ENCODE data around the gene PAWR. TPM values are rescaled to one million over a fixed set of nuclear protein-coding genes. Genes with fewer than 3 reads are reported as not detected.
"Not testable (repeated sequence)": the region's sequence is repeated elsewhere in the genome, so short reads cannot be mapped to it uniquely, and the experiment has no call there.

Gene PAWR
- polyA plus RNA-seq, 6 donors from 2014 or later = 15.8 to 29.9 (median 20.3) TPM

DNA sequence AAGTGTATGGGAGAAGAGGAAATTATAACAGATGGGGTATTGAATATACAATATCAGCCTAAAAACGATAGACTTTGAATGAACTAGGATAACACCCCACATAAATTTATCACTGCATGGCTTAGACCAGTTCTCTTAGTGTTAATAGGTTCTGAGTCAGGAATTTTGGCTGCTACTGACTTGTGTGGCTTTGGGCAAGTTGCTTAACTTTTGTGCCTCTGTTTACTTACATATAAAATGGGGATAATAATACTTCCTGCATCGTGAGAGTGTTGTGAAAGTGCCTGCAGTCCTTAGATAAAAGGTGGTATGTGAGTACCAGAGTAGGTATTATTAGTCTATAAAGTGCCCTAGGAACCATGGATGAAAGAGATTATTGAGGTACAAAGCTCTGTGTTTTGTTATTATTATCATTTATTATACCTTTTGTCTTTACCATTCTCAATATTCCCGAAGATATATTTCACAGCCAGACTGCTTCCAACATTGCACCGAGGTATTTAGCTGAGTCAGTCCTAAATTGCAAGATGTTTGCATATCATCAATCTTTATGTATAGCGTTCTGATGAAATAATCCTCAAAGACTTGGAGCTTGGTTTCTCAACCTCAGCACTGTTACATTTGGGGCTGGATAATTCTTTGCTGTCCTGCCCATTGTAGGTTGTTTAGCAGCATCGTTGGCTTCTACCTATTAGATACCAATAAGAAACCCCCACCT, 2.3 kb upstream of the PAWR start:
- H3K9me3 Mint-ChIP-seq = no peaks in the 10 kb centered on the region
- H3K4me3 Mint-ChIP-seq = peak overlapping the region in 2 of 8 donors; percentile 44 to 95
- H3K4me1 Mint-ChIP-seq = peaks cover 13 to 16% (median 14%) of the 10 kb centered on the region in 3 donors
- no peak for DNase-seq
- H3K27me3 Mint-ChIP-seq = peaks cover 0 to 8% (median 0%) of the 10 kb centered on the region in 3 donors
- ATAC-seq (ENCODE audit: low read depth in 2 of 2) = no peak
- no peaks in the 10 kb centered on the region for H3K36me3 Mint-ChIP-seq
- peak overlapping the region in 1 of 6 donors; percentile 17 for H3K27ac Mint-ChIP-seq

DNA sequence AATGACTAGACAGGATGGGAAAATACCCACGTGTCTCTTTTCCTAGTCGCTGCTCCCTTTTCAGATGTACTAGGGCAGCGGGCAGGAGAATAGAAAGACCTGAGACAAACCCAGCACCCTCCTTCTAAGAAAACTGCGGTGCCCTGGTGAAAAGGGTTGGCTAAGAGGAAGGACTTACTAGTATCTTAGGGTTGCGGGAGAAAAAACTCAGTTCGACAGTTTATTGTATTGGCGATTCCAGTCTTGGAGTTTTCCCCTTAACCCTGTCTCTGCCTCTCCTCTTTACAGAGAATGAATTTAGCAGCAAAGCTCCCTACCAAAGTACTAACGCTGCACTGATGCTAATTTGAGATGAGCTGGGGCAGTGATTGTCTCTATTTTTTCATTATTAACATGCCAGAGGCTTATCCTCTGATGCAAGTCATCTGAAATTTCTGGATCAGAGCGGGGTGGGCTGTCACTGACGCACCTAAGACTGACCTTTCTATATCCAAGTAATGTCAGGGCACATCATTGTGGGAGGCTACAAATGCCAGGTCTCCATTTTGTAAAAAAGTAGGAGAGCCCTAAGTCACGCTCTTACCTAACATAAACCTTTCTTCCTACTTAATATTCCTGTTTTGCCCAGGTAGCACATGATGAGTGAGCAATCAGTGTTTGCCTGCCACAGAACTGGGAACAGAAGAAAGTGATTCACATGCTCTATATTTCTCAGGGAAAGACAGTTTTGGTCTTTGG, 916 bp upstream of the PAWR start:
- Mint-ChIP-seq H3K27me3 (peaks cover 0 to 8% (median 0%) of the 10 kb centered on the region in 3 donors), H3K4me1 (peaks cover 17 to 27% (median 21%) of the 10 kb centered on the region in 3 donors), H3K27ac (peak overlapping the region in 4 of 6 donors; percentile 91 to 96 (median 94)), H3K9me3 (no peaks in the 10 kb centered on the region), H3K4me3 (peak overlapping the region; percentile 85 to 95 (median 92)), H3K36me3 (no peaks in the 10 kb centered on the region)
- ATAC-seq (ENCODE audit: low read depth in 2 of 2) (no peak), DNase-seq (no peak)

DNA sequence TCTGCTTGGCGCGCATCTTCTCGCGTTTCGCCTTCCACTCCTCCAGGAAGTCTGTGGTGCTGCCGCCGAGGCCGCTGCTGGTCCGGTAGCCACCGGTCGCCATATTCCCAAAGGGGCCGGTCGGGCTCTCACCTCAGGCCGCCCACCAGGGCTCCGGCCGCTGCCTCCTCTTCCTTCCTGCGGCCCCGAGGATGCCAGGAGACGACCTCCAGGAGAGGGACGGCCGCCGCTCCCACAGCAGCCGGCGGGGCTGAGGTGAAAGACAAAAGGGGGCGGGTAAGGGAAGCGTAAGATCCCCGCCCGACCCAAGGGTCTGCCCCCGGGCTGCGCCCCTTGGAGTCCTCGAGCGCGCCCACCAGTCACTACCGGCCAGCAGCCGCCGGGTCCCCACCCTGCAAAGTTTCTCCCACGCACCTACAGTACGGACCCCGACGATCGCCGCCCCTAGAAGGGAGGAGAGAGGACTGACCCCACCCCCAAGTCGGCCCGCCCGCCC, 574 bp downstream of the PAWR start:
- DNase-seq (no peak), ATAC-seq (ENCODE audit: low read depth in 2 of 2) (peak in 1 of 2 donors; percentile 20)
- H3K27ac Mint-ChIP-seq = peak overlapping the region in 5 of 6 donors; percentile 76 to 97 (median 91)
- no peaks in the 10 kb centered on the region for H3K36me3 Mint-ChIP-seq
- H3K4me3 Mint-ChIP-seq = peak overlapping the region; percentile 87 to 95 (median 94)
- peaks cover 0 to 2% (median 0%) of the 10 kb centered on the region in 3 donors for H3K27me3 Mint-ChIP-seq
- H3K9me3 Mint-ChIP-seq = no peaks in the 10 kb centered on the region
- H3K4me1 Mint-ChIP-seq = peaks cover 30 to 39% (median 34%) of the 10 kb centered on the region in 3 donors

DNA sequence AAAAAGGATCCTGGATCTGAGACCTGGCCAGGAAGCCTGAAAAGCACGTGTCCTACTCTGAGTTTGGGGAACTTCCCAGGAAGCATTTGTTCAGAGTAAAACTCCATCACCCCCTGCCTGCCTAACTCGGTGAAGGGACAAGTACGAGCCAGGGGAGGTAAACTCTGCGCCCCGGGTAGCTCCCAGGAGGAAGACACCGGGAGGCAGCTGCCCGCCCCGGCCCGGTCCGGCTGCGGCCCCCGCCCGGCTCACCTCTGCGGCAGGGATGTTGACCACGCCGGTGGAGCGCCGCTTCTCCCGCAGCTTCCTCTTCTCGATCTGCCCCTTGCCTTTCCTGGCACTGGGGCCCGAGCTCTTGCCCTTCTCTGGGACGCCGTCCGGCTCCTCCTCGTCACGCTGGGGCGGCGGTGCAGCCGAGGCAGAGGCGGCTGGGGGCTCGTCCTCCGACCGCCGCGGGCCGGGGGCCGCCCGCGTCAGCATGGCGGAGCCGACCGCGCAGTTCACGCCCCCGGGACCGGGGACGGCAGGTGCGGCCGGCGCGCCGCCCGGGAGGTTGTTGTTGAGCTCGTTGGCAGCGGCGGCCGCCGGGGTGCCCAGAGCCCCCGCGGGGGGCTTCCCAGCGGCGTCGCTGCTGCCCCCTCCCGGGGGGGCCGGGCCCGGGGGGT, 1.2 kb downstream of the PAWR start:
- peak overlapping the region; percentile 90 to 95 (median 94) for H3K4me3 Mint-ChIP-seq
- peaks cover 33 to 41% (median 35%) of the 10 kb centered on the region in 3 donors for H3K4me1 Mint-ChIP-seq
- H3K36me3 Mint-ChIP-seq = no peaks in the 10 kb centered on the region
- ATAC-seq (ENCODE audit: low read depth in 2 of 2) (peak; percentile 49 to 54), DNase-seq (peak; percentile 59)
- H3K9me3 Mint-ChIP-seq = no peaks in the 10 kb centered on the region
- H3K27ac Mint-ChIP-seq = peak overlapping the region; percentile 91 to 98 (median 96)
- no peaks in the 10 kb centered on the region for H3K27me3 Mint-ChIP-seq

DNA sequence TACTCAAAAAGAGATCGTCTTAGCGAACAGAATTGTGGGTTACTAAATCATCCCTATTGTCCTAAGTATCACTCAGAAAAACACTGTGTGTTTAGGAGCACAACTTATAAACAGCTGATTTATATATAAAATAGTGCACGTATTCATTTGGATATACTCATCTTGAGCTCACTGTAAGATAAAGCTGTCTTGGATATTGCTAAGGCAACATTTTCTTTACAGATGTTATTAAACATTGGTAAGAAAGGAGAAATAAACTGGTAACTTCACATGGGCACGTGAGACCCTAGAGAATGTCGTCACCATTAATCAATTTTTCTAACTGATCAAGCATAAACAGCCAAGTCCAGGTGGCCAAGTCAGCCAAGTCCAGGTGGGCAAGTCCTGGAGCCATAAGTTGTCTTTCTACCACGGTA, 1.7 kb downstream of the PAWR start:
- Mint-ChIP-seq H3K36me3 (no peaks in the 10 kb centered on the region), H3K27me3 (no peaks in the 10 kb centered on the region), H3K4me1 (peaks cover 33 to 44% (median 35%) of the 10 kb centered on the region in 3 donors), H3K9me3 (no peaks in the 10 kb centered on the region), H3K27ac (peak overlapping the region; percentile 91 to 98 (median 96)), H3K4me3 (peak overlapping the region; percentile 85 to 95 (median 92))
- DNase-seq (no peak), ATAC-seq (ENCODE audit: low read depth in 2 of 2) (peak; percentile 11 to 13)

DNA sequence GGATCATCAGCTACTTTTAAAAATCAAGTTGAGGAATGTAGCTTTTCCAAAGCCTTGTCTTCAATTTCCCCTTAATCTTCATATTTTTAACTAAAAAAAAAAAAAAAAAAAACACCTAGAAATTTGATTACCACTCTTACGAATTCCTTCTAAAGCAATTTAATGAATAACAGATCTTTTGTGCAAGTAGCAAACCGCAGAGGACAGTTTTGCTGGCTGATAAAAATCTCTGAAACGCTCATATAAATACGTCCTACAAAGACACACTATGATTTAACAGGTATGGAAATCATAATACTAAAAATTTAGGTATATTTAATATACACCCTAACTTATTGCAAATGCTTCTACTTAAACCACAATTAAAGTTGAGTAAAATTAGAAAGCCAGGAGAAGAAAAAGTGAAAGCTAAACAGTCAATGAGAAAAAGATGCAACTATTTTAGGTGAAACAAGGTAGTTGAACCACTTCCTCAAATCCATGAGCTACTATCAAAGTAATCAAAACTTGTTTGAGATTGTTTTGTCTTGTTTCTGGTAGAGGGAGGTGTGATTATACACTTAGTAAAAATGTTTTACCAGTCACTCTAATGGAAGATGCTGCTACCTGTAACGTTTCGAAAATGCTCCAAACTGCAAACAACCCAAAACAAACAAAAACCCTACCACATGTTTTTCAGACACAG, 2.2 kb downstream of the PAWR start:
- no peaks in the 10 kb centered on the region for H3K27me3 Mint-ChIP-seq
- peak overlapping the region; percentile 91 to 98 (median 96) for H3K27ac Mint-ChIP-seq
- H3K4me3 Mint-ChIP-seq = peak overlapping the region; percentile 85 to 95 (median 92)
- no peaks in the 10 kb centered on the region for H3K36me3 Mint-ChIP-seq
- H3K4me1 Mint-ChIP-seq = peaks cover 33 to 44% (median 35%) of the 10 kb centered on the region in 3 donors
- ATAC-seq (ENCODE audit: low read depth in 2 of 2) (peak; percentile 24 to 27), DNase-seq (peak; percentile 48)
- H3K9me3 Mint-ChIP-seq = no peaks in the 10 kb centered on the region

DNA sequence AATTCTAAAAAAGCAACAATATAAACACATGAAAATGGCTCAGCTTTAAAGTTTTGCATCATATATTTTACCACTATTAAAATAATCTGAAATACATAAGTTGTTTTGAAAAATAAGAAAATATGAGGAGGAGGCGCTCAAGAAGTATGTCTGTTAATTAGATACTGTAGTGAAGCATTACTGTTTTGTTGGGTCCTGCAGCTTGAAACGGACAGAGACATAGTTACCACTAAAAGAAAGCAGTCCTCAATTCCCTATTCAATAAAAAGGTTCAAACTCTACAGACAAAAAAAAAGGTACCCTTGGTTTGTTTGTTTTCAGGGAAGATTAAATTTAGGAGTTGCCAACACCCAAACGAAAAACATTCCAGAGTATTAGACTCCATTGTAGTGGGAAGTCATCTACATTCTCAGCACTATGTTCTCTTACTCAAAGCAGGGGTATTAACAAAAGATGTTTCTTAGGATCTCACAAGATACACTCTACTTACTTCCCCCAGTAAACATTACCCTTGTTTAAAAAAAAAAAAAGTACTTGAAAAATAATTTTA, 3.0 kb downstream of the PAWR start:
- H3K27me3 Mint-ChIP-seq = no peaks in the 10 kb centered on the region
- H3K4me1 Mint-ChIP-seq = peaks cover 33 to 44% (median 35%) of the 10 kb centered on the region in 3 donors
- ATAC-seq (ENCODE audit: low read depth in 2 of 2) (no peak), DNase-seq (no peak)
- H3K36me3 Mint-ChIP-seq = no peaks in the 10 kb centered on the region
- H3K4me3 Mint-ChIP-seq = peak overlapping the region; percentile 85 to 95 (median 92)
- H3K27ac Mint-ChIP-seq = peak overlapping the region in 4 of 6 donors; percentile 76 to 91 (median 85)
- H3K9me3 Mint-ChIP-seq = no peaks in the 10 kb centered on the region

DNA sequence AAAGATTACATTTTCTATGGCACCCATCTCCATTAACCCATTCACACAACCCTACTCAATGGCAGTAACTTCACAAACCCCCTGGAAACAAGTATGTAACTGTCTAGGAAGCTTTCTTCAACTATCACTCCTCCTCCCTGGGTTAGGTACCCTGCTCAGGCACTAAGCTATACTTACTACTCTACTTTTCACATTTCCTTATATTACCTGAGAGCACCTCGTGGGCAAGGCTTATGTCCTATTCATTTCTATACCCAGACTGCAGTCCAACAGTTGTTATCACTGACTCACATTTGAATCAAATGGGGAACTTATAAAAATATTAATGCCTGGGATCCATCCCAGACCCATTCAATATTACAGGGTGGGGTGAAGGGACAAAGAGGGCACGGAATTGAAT, 4.6 kb downstream of the PAWR start:
- H3K4me3 Mint-ChIP-seq = peak overlapping the region in 1 of 8 donors; percentile 1
- H3K27ac Mint-ChIP-seq = no peak overlapping the region
- no peaks in the 10 kb centered on the region for H3K9me3 Mint-ChIP-seq
- ATAC-seq (ENCODE audit: low read depth in 2 of 2) (no peak), DNase-seq (no peak)
- H3K4me1 Mint-ChIP-seq = peaks cover 38 to 49% (median 43%) of the 10 kb centered on the region in 3 donors
- H3K27me3 Mint-ChIP-seq = no peaks in the 10 kb centered on the region
- H3K36me3 Mint-ChIP-seq = no peaks in the 10 kb centered on the region

DNA sequence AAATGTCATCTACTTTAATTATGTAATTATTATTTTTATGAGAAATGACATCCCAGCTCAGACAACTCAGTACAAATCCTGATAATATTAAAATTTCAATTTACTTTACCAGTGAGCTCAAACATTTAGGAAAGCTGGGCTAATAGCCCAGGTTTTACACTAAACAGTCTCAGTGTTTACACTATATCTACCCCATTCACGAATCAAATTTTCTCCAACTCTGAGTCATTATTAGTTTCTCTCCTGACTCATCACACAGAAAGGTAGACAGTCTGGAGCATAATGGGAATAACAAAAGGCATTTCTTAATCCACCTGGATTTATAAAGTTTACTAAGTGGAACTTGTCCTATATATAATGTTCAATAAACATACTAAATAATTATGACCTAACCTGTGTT, 5.7 kb downstream of the PAWR start:
- Mint-ChIP-seq H3K27me3 (no peaks in the 10 kb centered on the region), H3K4me3 (no peak overlapping the region), H3K4me1 (peaks cover 46 to 59% (median 51%) of the 10 kb centered on the region in 3 donors), H3K27ac (no peak overlapping the region), H3K9me3 (no peaks in the 10 kb centered on the region), H3K36me3 (no peaks in the 10 kb centered on the region)
- DNase-seq (no peak), ATAC-seq (ENCODE audit: low read depth in 2 of 2) (no peak)

DNA sequence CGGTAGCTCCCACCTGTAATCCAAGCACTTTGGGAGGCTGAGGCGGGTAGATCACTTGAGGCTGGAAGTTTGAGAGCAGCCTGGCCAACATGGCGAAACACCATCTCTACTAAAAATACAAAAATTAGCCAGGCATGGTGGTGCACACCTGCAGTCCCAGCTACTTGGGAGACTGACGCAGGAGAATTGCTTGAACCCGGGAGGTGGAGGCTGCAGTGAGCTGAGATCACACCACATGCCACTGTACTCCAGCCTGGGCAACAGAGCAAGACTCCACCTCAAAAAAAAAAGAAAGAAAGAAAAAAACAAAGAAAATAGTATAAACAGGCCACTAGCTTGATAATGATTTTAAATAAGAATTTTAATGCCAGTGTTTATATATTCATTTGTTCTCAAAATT, 6.4 kb downstream of the PAWR start:
- H3K27ac Mint-ChIP-seq; DNase-seq; ATAC-seq (ENCODE audit: low read depth in 2 of 2); H3K4me3 Mint-ChIP-seq; H3K36me3 Mint-ChIP-seq; H3K9me3 Mint-ChIP-seq; H3K27me3 Mint-ChIP-seq: not testable (repeated sequence)
- peaks cover 53 to 66% (median 58%) of the 10 kb centered on the region in 3 donors for H3K4me1 Mint-ChIP-seq

DNA sequence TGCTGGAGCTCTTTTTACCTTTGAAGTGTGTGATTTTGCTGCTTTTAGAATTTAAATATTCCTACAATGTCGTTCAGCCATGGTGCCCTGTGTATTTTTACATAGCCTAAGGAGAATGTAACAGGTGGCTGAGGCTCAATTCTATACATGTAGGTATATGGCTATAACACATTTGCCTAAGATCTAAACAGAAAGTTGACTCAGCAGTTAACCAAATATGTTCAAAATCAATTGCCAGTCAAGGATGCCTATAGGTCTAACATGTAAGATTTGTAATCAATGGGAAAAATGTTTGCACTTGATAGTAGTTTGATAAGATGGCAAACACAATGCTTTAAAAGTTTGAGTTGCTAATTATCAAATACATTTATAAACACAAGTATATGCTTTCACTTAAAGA, 8.2 kb downstream of the PAWR start:
- Mint-ChIP-seq H3K4me3 (peak overlapping the region in 1 of 8 donors; percentile 30), H3K4me1 (peaks cover 55 to 66% (median 60%) of the 10 kb centered on the region in 3 donors), H3K27me3 (no peaks in the 10 kb centered on the region), H3K36me3 (no peaks in the 10 kb centered on the region), H3K9me3 (no peaks in the 10 kb centered on the region), H3K27ac (peak overlapping the region in 1 of 6 donors; percentile 19)
- ATAC-seq (ENCODE audit: low read depth in 2 of 2) (no peak), DNase-seq (no peak)

DNA sequence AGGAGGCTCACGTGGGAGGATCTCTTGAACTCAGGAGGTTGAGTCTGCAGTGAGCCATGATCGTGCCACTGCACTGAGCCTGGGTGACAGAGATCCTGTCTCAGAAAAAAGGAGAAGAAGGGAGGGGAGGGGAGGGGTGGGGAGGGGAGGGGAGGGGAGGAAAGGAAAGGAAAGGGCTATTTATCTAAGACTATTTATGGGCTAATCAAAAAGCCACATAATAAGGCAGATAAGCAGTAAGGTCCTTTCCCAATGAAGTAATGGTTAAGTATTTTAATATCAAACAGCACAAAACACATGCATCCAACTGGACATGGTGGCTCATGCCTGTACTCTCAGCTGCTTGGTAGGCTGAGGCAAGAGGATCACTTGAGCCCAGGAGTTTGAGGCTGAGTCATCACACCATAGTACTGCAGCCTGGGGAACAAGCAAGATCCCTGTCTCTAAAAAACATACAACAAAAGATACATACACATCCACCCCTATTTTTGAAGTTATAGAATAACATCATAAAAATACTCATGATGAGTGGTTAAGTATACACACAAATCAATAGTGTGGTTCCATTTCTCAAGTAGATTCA, 9.7 kb downstream of the PAWR start:
- H3K27me3 Mint-ChIP-seq = no peaks in the 10 kb centered on the region

More for the DNA sequence above, 9.7 kb downstream of the PAWR start:
- Mint-ChIP-seq H3K4me1 (peaks cover 51 to 58% (median 56%) of the 10 kb centered on the region in 3 donors), H3K27ac (no peak overlapping the region), H3K9me3 (no peaks in the 10 kb centered on the region), H3K36me3 (no peaks in the 10 kb centered on the region), H3K4me3 (no peak overlapping the region)
- DNase-seq = no peak
- no peak for ATAC-seq (ENCODE audit: low read depth in 2 of 2)

Data from naive B cell (primary cell).